Mucosa of gallbladder (tissue), 1 donor: Measurements from ENCODE around the gene UGT2B7. TPM values are rescaled to one million over a fixed set of nuclear protein-coding genes. Genes with fewer than 3 reads are reported as not detected.
"Not testable (repeated sequence)": the region's sequence is repeated elsewhere in the genome, so short reads cannot be mapped to it uniquely, and the experiment has no call there.

ENCODE experiments used
- DNase-seq: peaks from one replicate; pipeline ENCODE4 v3.0.0-alpha.2; 2020; ENCODE audit warnings: low spot score
- total RNA-seq: library from RNA; stranded (reverse); gene quantifications from one replicate; pipeline ENCODE4 v1.2.1, GENCODE V29; 2021
- donor health status: DM: no; HTN: no; CAD: no.

The UGT2B7 gene
- 13.9 TPM for total RNA-seq

- DNase-seq, result no peak
Observed at GRCh38 chr4:69096111-69096656, at the start of gene UGT2B7. TSS of gene UGT2B7 (plus strand) at chr4:69096474. CDS start at chr4:69096521, 47 bp downstream.

- DNase-seq, result no peak
Observed at GRCh38 chr4:69049860-69050259, 46.4 kb upstream of the UGT2B7 start.

GRCh38 chr4:69050853-69051575 is 45.3 kb upstream of the UGT2B7 start:
- not testable (repeated sequence) for DNase-seq

GRCh38 chr4:69051576-69051943 is 44.7 kb upstream of the UGT2B7 start:
- DNase-seq, result no peak

GRCh38 chr4:69053309-69053885 is 42.9 kb upstream of the UGT2B7 start:
- not testable (repeated sequence) for DNase-seq

- not testable (repeated sequence) for DNase-seq
Observed at GRCh38 chr4:69054033-69054432, 42.2 kb upstream of the UGT2B7 start.

GRCh38 chr4:69054578-69055200 is 41.6 kb upstream of the UGT2B7 start:
- DNase-seq, result peak; percentile 53

- DNase-seq, result no peak
Observed at GRCh38 chr4:69056150-69056549, 40.1 kb upstream of the UGT2B7 start.

- no peak for DNase-seq
Observed at GRCh38 chr4:69056921-69057550, 39.2 kb upstream of the UGT2B7 start.

- no peak for DNase-seq
Observed at GRCh38 chr4:69057620-69058409, 38.5 kb upstream of the UGT2B7 start.

GRCh38 chr4:69058410-69059059 is 37.7 kb upstream of the UGT2B7 start:
- peak; percentile 58 for DNase-seq

- DNase-seq, result no peak
Observed at GRCh38 chr4:69060651-69061308, 35.5 kb upstream of the UGT2B7 start.

- DNase-seq, result no peak
Observed at GRCh38 chr4:69064391-69064790, 31.9 kb upstream of the UGT2B7 start.

GRCh38 chr4:69066945-69067344 is 29.3 kb upstream of the UGT2B7 start:
- DNase-seq, result no peak

- no peak for DNase-seq
Observed at GRCh38 chr4:69069085-69069484, 27.2 kb upstream of the UGT2B7 start.

GRCh38 chr4:69070590-69070989 is 25.7 kb upstream of the UGT2B7 start:
- no peak for DNase-seq

- no peak for DNase-seq
Observed at GRCh38 chr4:69071286-69071685, 25.0 kb upstream of the UGT2B7 start.

GRCh38 chr4:69073375-69073774 is 22.9 kb upstream of the UGT2B7 start:
- no peak for DNase-seq

GRCh38 chr4:69075061-69075792 is 21.0 kb upstream of the UGT2B7 start:
- no peak for DNase-seq

GRCh38 chr4:69078852-69079251 is 17.4 kb upstream of the UGT2B7 start:
- no peak for DNase-seq
